OCI-M2 (cell line): Measurements from ENCODE around the gene MAN2A2.
A peak's percentile ranks its signal among the peaks of the same experiment; 100 is the strongest.

ENCODE experiments used
- DNase-seq: peaks from one replicate; lab custom pipeline; 2025; ENCODE audit not compliant: unreplicated experiment; lab: John Stamatoyannopoulos, UW

MAN2A2 gene

DNA sequence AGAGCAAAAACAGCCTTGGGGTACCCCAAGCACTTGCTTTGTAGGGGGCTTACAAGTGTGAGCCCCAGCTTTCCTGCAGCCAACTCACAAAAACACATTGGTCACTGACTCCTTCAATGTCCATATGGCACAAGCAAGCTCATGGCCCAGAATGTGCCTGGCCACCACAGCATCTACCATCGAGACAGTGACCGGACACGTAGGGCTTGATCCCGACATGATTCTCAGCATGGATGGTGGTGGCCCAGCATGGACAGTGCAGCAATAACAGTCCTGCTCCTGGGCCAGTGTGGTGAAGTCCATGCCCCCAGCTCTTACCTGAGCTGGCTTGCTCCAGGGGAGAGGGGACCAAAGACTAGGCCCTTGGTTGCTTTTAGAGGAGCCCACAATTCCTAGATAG is 37.9 kb downstream of the MAN2A2 start:
- no peak for DNase-seq

GRCh38 chr15:90942354-90943120 is 39.4 kb downstream of the MAN2A2 start:
- DNase-seq = no peak

DNA sequence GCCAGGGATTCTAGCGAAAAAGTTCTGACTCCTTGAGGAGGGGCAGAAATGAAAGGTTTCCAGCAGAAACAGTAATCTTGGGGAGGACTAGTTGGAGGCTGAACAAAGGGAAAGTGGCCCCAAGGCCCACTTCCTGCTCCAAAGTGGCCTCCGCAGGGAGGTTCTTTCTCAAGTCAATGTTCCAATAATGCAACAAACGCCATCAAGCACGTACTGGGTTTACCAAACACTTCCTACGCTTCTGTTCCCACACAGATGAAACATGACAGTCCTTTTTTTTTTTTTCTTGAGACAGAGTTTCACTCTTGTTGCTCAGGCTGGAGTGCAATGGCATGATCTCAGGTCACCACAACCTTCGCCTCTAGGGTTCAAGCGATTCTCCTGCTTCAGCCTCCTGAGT is 42.0 kb downstream of the MAN2A2 start:
- no peak for DNase-seq

DNA sequence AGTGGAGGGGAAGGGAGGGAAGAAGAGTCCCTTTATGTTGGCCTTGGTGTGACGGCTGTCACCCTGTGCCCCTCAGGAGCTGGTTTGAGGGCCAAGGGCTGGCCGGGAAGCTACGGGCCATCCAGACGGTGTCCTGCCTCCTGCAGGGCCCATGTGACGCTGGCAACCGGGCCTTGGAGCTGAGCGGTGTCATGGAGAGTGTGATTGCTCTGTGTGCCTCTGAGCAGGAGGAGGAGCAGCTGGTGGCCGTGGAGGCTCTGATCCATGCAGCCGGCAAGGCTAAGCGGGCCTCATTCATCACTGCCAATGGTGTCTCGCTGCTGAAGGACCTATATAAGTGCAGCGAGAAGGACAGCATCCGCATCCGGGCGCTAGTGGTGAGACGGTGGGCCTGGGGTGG is 43.4 kb downstream of the MAN2A2 start:
- DNase-seq = no peak

- DNase-seq = no peak
Measured at GRCh38 chr15:90946941-90947576, 44.0 kb downstream of the MAN2A2 start.

- DNase-seq = no peak
Measured at GRCh38 chr15:90947577-90948357, 44.7 kb downstream of the MAN2A2 start.

DNA sequence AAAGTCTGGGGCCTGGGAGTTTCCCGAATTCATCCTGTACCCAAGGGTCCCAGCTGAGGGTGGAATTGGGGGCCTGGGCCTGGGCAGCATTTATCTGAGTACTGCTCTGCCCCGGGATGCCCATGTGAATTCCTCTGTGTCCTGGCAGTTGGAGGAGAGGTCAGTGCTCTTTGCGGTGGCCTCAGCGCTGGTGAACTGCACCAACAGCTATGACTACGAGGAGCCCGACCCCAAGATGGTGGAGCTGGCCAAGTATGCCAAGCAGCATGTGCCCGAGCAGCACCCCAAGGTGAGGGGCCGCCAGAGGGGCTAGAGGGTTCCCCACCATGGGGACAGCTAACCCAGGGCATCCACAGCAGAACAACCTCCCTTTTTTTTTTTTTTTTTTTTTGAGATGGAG is 45.4 kb downstream of the MAN2A2 start:
- DNase-seq = no peak

DNA sequence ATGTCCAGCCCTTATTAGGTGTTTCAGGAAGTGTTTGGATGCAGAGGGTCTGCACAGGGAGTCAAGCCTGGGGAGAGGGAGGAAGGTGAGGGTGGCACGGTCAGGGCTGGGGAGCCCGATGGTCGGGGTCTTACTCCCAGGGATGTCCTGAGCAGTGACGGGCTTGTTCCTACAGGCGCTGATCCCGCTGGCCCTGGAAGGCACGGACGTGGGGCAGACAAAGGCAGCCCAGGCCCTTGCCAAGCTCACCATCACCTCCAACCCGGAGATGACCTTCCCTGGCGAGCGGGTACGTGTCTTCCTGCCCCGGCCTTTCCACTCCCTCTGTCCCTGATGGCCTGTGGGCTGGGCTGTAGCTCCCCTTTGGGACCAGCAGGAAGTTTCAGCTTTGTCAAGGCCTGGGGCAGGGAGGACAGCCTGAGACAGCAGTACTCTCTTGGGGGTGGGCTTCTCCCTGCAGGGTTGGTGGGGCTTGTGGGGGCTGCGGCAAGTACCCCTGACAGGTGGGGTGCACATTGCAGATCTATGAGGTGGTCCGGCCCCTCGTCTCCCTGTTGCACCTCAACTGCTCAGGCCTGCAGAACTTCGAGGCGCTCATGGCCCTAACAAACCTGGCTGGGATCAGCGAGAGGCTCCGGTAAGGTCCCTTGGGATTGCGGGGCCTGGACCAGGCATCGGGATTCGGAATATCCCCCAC is 47.0 kb downstream of the MAN2A2 start:
- no peak for DNase-seq

DNA sequence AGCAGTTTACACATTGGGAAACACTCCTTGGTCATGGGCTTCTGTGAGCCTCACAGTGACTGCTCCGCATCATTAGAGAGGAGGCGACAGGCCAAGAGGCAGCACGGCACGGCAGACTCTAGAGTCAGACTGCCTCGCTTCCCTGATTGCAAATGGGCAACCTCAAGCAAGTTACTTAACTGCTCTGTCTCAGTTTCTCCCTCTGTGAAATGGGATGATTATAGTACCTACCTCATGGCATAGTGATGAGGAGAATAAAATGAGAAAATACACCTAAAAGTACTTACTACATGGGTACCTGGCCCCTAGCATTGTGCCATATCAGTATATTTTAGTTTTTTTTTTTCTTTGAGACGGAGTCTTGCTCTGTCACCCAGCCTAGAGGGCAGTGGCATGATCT is 47.6 kb downstream of the MAN2A2 start:
- DNase-seq = no peak

DNA sequence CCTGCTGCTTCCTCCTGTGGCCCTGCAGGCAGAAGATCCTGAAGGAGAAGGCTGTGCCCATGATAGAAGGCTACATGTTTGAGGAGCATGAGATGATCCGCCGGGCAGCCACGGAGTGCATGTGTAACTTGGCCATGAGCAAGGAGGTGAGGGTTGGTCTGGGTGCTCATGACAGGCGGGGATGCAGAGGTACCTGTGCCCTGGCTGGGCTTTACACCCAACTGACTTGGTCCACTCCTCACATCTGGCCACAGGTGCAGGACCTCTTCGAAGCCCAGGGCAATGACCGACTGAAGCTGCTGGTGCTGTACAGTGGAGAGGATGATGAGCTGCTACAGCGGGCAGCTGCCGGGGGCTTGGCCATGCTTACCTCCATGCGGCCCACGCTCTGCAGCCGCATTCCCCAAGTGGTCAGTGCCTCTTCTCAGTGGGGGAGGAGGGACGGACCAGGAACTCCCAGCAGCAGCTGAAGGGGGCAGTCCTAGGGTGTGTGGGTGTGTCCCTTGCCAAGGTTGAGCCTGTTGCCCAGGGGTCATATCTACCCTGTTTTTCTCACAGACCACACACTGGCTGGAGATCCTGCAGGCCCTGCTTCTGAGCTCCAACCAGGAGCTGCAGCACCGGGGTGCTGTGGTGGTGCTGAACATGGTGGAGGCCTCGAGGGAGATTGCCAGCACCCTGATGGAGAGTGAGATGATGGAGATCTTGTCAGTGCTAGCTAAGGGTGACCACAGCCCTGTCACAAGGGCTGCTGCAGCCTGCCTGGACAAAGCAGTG is 50.0 kb downstream of the MAN2A2 start:
- no peak for DNase-seq

DNA sequence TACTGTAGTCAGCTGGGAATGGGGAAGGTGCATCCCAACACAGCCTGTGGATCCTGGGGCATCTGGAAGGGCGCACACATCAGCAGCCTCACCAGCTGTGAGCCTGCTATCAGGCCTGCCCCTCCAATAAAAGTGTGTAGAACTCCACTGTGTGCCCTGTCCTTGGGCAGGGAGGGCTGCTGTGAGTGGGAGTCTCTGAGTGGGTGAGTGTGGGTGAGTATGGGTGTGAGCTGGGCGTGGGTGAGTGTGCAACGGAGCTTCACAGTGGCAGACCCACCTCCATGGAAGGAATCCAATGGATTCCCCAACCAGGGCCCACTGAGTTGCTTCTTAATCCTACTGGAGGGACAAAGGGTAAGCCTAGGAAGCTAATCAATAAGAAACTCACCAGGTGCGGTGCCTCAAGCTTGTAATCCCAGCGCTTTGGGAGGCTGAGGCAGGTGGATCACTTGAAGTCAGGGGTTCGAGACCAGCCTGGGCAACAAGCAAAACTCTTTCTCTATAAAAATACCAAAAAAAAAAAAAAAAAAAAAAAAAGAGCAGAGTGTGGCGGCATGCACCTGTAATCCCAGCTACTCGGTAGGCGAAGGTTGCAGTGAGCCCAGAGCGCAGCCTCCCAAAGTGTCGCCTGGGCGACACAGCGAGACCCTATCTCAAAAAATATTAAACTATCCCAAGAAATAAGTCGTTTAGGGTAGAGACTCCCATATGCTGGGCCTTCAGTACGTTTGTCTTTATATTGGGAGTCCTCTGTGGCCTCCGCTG is 51.0 kb downstream of the MAN2A2 start:
- DNase-seq = no peak

DNA sequence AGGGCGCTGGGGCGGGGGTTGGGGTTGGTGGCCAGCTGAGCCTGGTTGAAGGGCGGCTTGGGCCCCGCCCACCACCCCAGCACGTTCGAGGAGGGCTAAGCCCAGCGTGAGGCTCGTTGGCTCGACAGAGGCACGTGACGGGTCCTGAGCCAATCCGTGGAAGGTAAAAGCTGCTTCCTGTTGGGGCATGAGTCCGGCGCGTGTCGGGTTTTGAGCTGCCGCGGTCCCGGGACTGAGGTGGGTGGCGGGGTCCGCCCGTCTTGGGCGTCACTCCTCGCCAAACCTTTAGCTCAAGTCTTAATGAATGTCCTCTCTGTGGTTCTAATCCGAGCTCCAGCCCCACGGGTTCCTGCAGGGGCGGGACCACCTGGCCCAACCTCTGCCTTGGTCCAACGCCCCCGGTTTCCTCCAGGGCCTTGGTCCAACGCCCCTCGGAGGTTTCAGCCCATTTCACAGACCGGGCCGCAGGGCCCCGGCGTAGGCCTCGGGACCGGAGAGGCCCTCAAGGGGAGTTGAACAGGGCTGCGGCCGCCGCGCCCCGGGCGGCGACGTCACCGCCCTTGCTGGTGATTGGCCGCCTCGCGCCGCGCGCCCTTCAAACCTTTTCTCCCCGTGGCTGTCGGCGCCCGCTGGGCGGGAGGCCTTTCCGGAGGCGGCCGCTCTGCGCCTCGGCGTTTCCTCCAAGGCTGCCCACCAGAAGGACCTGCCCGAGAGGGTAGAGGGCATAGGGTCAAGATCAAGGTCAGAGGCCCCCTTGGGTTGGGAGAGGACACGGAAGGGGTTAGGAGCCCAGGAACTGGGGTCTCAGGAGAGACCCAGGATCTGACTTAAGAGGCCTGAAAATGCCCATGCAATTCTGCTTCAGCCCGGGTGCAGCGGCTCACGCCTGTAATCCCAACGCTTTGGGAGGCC is 51.9 kb downstream of the MAN2A2 start, which contains the start of gene RCCD1:
RCCD1 (plus strand) TSS at position 173 of the 912 bp plus-strand sequence. CDS start 1,851 bp downstream, outside the sequence.
- DNase-seq = peak; percentile 35

DNA sequence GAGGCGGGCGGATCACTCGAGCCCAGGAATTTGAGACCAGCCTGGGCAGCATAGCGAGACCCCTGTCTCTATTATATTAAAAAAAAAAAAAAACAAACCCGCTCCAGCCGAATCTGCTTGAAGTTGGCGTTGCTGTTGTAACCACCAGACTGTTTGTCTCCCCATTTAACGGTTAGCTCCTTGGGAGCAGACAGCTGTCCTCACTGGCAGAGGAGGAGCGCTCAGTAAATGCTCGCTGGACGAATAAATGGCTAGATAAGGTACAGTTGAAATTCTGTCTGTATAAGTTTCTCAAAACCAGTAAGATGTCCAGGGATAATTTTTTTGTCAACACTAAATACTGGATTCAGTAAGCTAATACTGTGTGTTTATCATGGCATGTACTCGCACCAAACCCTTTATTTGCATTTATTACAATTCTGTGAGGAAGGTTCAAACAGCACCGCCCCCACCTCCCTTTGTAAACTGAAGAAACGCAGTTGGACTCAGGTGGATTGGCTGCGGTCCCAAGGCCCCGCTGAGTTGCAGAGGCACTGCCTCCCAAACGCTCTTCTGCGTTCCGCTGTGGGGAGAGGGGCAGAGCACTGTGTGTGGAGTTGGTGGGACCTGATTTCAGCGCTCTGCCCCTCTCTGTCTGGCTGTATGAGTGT is 52.6 kb downstream of the MAN2A2 start:
- no peak for DNase-seq

DNA sequence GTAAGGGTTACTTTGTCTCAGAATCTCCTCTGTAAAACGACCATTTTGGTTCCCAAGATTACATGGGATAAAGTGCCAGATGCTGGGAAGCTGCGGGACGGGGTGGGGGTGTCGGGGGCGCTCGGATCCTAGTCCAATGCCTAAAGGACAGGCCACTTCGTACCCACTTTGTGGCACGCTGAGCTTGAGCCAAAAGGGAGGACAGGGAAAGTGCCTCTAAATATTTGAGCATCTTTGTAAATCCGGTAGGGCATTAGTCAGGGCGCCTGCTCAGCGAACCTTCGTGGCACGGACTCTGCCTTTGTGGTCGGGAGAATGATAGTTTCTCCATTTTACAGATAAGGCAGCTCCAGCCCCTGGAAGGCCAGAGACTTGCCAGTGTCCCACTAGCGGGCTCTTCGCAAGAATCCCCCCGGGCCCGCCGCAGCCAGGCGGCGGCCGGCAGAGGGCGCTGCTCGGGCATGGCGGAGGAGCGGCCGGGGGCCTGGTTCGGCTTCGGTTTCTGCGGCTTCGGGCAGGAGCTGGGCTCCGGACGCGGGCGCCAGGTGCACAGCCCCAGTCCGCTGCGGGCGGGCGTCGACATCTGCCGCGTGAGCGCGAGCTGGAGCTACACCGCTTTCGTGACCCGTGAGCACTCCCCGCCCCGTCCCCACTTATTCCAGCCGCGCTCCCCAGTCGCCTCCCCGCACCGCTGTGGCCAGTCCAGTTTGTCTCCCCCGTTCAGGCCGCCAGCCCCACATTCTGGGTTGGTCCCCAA is 53.4 kb downstream of the MAN2A2 start:
- DNase-seq = no peak

DNA sequence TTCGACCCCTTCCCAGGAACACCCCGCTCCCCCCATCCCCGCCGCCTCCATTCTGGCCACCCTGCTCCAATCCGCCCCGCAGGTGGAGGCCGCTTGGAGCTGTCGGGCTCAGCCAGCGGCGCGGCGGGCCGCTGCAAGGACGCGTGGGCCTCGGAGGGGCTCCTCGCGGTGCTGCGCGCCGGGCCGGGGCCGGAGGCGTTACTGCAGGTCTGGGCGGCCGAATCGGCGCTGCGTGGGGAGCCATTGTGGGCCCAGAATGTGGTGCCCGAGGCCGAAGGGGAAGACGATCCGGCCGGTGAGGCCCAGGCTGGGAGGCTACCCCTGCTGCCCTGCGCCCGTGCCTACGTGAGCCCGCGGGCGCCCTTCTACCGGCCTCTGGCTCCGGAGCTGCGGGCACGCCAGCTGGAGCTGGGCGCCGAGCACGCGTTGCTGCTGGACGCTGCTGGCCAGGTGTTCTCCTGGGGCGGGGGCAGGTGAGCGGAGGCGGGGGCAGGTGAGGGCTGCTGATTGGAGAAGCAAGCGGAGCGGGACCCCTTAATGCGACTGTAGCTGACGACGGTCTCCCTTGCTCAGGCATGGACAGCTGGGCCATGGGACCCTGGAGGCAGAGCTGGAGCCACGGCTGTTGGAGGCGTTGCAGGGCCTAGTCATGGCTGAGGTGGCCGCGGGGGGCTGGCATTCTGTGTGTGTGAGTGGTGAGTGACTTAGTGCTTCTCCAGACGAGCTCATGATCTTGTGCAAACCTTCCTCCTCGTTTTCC is 54.1 kb downstream of the MAN2A2 start:
- DNase-seq = no peak

- DNase-seq = no peak
Measured at GRCh38 chr15:90957791-90958190, 54.7 kb downstream of the MAN2A2 start.
